OCI-LY1 (cell line): ENCODE results near the gene CFAP57.

ENCODE experiments used
- EZH2 ChIP-seq: fragments of 200-600 bp; sonication (generic), shearing (Covaris generic); IDR thresholded peaks from 2 replicates; pipeline ENCODE4 v1.8.0; 2017; ENCODE audit warnings: borderline replicate concordance, mixed run types, mild to moderate bottlenecking, antibody characterized with exemption, low read length, moderate library complexity, mixed read lengths
- TF ChIP-seq, protein P1 (sequence below): fragments of 200-600 bp; sonication (generic), shearing (Covaris generic); IDR thresholded peaks from 2 replicates; pipeline ENCODE4 v1.5.1; 2017; ENCODE audit warnings: mild to moderate bottlenecking, antibody characterized with exemption, low read length, moderate library complexity, mixed read lengths

DNA sequence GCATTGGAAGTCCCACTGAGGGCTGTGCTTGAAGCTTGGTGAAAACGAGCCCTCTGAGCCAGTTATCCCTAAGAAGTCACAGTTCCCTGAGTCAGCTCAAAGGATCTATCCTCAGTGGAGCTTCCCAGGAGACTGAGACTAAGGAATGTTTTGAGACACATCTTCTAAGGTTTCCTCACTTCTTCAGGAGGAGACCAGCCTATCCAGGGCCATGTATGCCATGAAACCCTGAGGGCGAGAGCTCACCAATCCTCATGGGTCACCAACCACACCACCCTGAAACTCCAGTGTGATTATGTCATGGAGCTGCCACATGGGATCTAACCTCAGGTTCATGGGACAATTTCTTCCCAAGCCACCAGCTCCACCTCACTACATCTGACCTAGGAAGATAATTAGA lies 121.0 kb downstream of the CFAP57 start:
- TF ChIP-seq, protein P1, sequence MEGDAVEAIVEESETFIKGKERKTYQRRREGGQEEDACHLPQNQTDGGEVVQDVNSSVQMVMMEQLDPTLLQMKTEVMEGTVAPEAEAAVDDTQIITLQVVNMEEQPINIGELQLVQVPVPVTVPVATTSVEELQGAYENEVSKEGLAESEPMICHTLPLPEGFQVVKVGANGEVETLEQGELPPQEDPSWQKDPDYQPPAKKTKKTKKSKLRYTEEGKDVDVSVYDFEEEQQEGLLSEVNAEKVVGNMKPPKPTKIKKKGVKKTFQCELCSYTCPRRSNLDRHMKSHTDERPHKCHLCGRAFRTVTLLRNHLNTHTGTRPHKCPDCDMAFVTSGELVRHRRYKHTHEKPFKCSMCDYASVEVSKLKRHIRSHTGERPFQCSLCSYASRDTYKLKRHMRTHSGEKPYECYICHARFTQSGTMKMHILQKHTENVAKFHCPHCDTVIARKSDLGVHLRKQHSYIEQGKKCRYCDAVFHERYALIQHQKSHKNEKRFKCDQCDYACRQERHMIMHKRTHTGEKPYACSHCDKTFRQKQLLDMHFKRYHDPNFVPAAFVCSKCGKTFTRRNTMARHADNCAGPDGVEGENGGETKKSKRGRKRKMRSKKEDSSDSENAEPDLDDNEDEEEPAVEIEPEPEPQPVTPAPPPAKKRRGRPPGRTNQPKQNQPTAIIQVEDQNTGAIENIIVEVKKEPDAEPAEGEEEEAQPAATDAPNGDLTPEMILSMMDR: no peak
- TF ChIP-seq EZH2: no peak
